Stimulated activated naive B cell treated with anti-CD40 and anti-IgM and Interleukin-4, amounts not matched to agents 10 μg/mL and 1 μg/mL and 100 μg/mL, for 72 hours (primary cell): ENCODE data around the gene SLCO4A1.
A peak's percentile ranks its signal among the peaks of the same experiment; 100 is the strongest.

Experiments used
- ATAC-seq, 2 donors: fragments of 150-1000 bp; cut with Tn5 transposase; replicated peaks; 2 replicates each; pipeline ENCODE4 v1.10.0; 2021; ENCODE audit warnings: moderate library complexity in 1 of 2
- DNase-seq: peaks from one replicate; pipeline ENCODE4 v3.0.0; 2021
- H3K27ac Mint-ChIP-seq: one replicate; pipeline ENCODE4 v1.8.0; 2022; ENCODE audit warnings: mild to moderate bottlenecking, mixed read lengths
- H3K27me3 Mint-ChIP-seq, 2 donors: one replicate each; pipeline ENCODE4 v1.8.0; 2022; ENCODE audit warnings: mixed read lengths in 2 of 2
- H3K36me3 Mint-ChIP-seq, 2 donors: one replicate each; pipeline ENCODE4 v1.8.0; 2022; ENCODE audit warnings: mixed read lengths in 2 of 2, mild to moderate bottlenecking in 1 of 2
- H3K4me1 Mint-ChIP-seq, 2 donors: one replicate each; pipeline ENCODE4 v1.8.0; 2022; ENCODE audit warnings: mixed read lengths in 2 of 2, mild to moderate bottlenecking in 1 of 2
- H3K4me3 Mint-ChIP-seq, 2 donors: one replicate each; pipeline ENCODE4 v1.8.0; 2022; ENCODE audit warnings: mild to moderate bottlenecking in 2 of 2, mixed read lengths in 2 of 2, moderate library complexity in 1 of 2
- H3K9me3 Mint-ChIP-seq, 2 donors: one replicate each; pipeline ENCODE4 v1.8.0; 2022; ENCODE audit warnings: mixed read lengths in 2 of 2, mild to moderate bottlenecking in 1 of 2

The SLCO4A1 gene

DNA sequence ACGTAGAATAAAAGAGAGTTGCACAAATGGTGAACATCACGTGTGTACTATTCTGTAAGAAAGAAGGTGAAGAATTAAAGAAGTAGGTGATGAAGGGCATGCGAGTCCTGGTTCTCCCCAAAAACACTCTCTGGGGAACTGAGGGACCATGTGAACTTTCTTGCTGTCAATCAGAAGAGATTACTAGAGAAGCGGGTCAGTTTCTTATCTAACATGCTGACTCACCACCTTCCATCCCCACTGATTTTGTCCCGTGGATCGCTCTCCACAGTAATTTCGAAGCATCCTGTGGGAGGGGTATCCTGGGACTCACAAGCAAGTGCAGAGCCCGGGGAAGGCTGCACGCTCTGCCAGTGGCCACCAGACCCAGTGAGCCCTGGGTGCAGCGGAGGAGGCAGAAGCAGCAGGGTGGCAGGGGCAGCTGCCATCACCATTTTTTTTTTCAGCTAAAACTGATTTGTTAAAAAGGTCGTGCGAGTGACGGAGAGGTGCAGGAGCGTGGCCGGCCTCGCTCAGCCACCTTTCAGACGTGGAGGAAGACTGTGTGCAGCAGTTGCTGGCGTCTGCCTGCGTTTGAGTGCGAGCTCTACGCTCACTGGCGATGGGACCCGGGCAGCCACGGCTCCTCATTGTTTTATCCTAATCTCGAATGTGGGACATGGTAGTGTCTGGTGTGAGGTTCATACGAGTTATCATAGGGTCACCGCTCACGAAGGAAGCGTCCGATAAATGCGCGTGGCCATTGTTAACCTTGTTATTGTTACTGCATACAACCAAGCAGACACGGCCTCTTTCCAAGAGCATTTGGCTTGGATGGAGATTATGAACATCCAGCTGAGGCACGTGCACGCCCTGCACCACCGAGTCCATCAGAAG lies 28.0 kb upstream of the SLCO4A1 start:
- Mint-ChIP-seq H3K36me3 (peaks cover 2 to 4% of the 10 kb centered on the region in 2 donors), H3K9me3 (peaks cover 4% of the 10 kb centered on the region in 2 donors), H3K27me3 (peaks cover 5 to 7% of the 10 kb centered on the region in 2 donors), H3K27ac (no peak overlapping the region), H3K4me3 (no peak overlapping the region), H3K4me1 (peaks cover 31 to 35% of the 10 kb centered on the region in 2 donors)
- DNase-seq (no peak), ATAC-seq (no peak)

DNA sequence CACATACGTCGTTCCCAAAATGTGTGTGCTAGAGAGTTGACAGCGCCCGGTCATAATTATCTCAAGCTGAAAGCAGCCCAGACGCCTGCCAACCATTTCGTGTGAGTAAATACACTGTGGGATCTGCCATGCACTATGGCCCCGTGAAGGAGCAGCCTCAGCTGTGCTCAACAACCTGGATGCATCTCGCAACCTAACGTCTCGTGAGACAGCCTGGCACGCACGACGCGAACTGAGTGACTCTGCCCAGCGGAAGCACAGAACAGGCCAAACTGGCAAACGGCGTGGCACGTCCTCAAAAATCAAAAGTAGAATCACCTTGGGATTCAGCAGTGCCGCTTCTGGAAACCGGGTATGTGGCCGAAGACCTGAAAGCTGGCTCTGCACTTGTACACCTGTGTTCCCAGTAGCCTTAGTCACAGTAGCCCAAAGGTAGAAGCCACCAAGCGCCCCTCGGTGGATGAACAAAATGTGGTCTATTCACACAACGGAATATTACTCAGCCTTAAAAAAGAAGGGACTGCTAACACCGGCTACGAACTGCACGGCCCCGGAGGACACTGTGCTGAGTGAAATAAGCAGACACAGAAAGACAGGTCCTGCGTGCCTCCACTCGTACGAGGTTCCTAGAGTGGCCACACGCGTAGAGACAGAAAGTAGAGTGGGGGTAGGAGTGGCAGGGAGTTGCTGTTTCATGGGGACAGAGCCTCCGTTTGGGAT lies 27.2 kb upstream of the SLCO4A1 start:
- Mint-ChIP-seq H3K4me1 (peaks cover 32 to 35% of the 10 kb centered on the region in 2 donors), H3K4me3 (no peak overlapping the region), H3K27me3 (peaks cover 5 to 6% of the 10 kb centered on the region in 2 donors), H3K9me3 (peaks cover 4% of the 10 kb centered on the region in 2 donors), H3K27ac (no peak overlapping the region), H3K36me3 (peaks cover 2 to 4% of the 10 kb centered on the region in 2 donors)
- ATAC-seq: no peak
- DNase-seq: no peak

DNA sequence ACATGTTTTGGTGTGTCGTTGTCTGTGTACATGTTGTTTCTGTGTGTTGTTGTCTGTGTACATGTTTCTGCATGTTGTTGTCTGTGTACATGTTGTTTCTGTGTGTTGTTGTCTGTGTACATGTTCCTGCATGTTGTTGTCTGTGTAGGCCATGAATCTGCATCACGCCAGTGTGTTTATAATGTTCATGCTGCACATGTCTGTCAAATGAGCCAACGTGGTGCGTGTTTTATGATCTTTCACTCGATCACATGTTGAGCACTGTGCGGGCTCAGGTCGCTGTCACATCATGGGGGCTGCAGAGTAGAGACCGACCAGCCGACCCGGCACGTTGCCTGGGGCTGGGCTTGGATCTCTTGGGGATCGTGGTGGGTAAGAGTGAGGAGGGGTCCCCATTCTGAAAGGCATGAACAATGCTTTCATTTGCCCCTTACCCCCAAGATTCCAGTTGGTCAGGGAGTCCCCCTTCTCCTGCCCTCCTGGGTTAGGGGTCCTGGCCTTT lies 26.5 kb upstream of the SLCO4A1 start:
- DNase-seq: no peak
- H3K9me3 Mint-ChIP-seq: peaks cover 0 to under 1% of the 10 kb centered on the region in 2 donors
- no peak for ATAC-seq
- H3K4me3 Mint-ChIP-seq: no peak overlapping the region
- H3K4me1 Mint-ChIP-seq: peaks cover 32 to 35% of the 10 kb centered on the region in 2 donors
- no peaks in the 10 kb centered on the region for H3K36me3 Mint-ChIP-seq
- H3K27ac Mint-ChIP-seq: no peak overlapping the region
- H3K27me3 Mint-ChIP-seq: no peaks in the 10 kb centered on the region

DNA sequence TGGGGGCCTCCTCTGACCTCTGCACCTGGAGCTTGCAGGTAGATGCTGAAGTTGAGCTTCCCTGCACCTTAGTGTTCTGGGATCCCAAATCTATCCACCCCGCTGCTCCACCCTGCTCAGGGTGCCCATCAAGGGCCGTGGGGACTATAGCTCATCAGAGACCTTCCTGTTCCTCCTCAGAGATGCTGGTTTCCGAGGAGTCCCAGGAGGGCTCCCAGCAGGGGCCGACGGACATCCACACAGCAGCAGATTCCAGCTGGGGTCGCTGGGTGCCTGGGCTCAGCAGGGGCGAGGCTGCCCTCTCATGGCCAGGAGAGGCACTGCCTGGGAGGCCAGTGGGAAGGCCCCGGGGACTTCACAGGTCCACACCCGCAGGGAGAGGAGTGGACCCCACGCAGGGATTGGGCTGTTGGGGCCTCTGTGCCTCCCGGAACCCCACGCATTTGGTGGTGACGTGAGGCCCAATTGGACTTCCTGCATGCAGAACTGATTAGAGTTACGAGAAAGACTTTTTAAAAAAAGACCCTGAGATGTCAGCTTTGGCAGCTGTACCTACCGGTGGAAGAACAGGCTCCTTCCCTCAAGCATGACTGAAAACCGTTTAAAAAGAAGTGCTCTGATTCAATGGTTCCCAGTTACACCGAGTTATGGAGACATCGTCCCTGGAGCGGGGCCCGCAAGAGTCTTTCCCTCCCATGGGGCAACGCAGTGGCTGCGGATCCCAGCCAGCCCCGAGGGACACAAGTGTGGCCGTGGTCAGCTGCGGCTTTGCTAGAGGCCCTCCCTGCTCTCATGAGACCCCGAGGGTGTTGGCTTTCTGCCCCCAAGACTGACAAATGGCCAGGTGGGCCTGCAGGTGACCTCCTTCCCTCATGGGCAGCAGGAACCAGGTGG lies 25.3 kb upstream of the SLCO4A1 start:
- H3K9me3 Mint-ChIP-seq: no peaks in the 10 kb centered on the region

DNA sequence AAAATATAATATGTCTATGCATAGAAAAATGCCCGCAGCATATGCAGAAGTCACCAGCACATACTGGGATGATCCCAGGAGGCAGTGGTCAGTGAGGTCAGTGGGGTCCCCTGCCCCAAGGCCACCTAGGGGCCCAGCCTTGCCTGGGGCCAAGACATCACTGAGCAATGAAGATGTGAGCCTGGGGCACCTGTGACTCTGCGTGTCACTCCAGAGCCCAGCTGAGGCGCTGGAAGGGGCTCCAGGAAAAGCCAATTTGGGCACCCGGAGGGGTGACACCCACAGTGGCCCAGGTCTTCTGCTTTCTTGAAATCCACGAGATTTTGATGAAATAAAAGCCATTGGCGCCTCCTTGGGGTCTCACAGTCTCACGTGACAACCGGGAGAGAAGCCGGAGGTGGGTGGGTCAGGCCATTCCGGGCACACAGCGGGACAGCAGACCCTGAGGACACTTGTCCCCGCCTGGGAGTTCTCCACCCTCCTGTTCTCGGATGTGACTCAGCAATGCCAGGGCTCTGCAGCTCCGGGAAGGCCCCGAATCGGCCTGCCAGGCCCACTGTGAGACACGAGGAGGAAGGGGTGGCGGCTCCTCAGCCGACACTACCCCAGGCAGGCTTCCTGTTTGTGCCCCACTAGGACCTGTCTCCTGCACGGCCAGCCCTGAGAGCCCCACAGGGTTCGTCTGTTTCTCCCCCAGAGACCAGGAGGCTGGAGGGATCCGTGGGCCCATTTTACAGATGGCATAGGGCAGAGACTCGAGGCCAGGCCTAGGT lies 24.4 kb upstream of the SLCO4A1 start:
- Mint-ChIP-seq H3K27ac (peak overlapping the region; percentile 94), H3K27me3 (no peaks in the 10 kb centered on the region), H3K4me1 (peaks cover 35 to 46% of the 10 kb centered on the region in 2 donors), H3K36me3 (no peaks in the 10 kb centered on the region), H3K4me3 (peak overlapping the region; percentile 62 to 67), H3K9me3 (no peaks in the 10 kb centered on the region)
- ATAC-seq (peak; percentile 63 to 72), DNase-seq (peak; percentile 69)

More for the DNA sequence above, 25.3 kb upstream of the SLCO4A1 start:
- peak overlapping the region; percentile 94 for H3K27ac Mint-ChIP-seq
- ATAC-seq (peak; percentile 60 to 65), DNase-seq (peak; percentile 71)
- H3K4me3 Mint-ChIP-seq: peak overlapping the region; percentile 72 to 85
- H3K4me1 Mint-ChIP-seq: peaks cover 35 to 40% of the 10 kb centered on the region in 2 donors
- no peaks in the 10 kb centered on the region for H3K36me3 Mint-ChIP-seq
- no peaks in the 10 kb centered on the region for H3K27me3 Mint-ChIP-seq

DNA sequence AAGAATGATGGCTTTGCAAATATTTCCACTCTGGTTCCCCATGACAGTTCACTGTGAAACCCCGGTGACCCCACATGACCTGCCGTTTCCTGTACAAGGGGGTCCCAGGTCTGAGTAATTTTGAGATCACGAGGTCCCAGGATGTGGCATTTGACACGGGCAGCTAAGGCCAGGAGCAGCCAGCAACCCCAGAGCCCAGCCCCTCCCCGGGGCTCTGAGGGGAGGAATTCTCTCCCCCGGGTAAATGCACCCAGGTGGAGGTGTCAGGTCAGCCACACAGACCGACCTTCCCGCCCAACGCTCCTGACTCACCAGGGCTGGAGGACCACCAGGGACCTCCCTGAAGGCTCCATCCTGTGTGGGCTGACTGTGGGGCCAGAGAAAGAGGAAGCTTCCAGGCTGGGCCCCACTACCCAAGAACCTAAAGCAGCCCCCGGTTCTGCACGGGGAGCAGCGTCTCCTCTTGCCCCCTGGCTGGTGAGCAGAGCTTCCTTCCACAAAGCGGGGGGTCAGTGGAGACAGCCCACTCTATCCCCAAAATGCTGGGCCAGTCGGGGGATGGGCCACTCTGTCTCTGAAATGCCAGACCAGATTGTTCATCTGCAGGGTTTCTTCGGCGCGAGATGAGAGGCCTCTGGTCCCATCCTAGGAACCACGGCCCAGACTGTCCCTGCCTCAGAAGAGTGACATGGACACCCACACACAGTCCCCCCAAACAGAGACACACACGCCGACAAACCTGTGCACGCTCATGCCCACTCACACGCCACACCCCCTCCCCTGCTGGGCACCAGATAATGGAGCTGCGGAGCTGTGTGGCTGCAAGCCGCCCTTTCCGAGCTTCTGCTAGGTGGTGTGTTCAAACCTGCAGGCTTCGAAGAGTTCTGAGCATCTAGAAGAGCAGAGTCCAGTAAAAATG lies 23.4 kb upstream of the SLCO4A1 start:
- Mint-ChIP-seq H3K27ac (peak overlapping the region; percentile 94), H3K4me1 (peaks cover 35 to 54% of the 10 kb centered on the region in 2 donors), H3K27me3 (no peaks in the 10 kb centered on the region), H3K4me3 (peak overlapping the region; percentile 59 to 62), H3K36me3 (no peaks in the 10 kb centered on the region), H3K9me3 (no peaks in the 10 kb centered on the region)
- peak; percentile 66 to 68 for ATAC-seq
- peak; percentile 69 for DNase-seq

DNA sequence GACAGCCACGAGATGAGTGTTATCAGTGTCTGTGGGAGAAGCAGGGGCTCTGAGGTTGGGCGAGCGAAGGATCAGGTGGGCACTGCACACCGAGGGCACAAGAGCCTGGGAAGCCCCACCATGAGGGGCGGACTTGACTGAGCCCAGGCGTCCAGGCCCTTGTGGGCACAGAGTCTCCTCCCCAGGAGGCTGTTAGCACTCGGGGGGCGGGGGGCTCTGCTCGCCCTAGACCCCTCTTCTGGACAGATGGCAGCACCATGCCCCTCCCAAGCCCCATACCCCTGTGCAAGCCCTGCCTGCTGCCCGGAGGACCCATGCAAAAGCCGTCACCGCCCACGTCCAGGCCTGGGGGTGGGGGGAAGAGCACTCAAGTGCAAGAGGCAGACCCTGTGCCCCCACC lies 21.7 kb upstream of the SLCO4A1 start:
- Mint-ChIP-seq H3K36me3 (no peaks in the 10 kb centered on the region), H3K4me3 (no peak overlapping the region), H3K27ac (no peak overlapping the region), H3K27me3 (no peaks in the 10 kb centered on the region), H3K9me3 (no peaks in the 10 kb centered on the region), H3K4me1 (peaks cover 32 to 67% of the 10 kb centered on the region in 2 donors)
- DNase-seq: no peak
- no peak for ATAC-seq

DNA sequence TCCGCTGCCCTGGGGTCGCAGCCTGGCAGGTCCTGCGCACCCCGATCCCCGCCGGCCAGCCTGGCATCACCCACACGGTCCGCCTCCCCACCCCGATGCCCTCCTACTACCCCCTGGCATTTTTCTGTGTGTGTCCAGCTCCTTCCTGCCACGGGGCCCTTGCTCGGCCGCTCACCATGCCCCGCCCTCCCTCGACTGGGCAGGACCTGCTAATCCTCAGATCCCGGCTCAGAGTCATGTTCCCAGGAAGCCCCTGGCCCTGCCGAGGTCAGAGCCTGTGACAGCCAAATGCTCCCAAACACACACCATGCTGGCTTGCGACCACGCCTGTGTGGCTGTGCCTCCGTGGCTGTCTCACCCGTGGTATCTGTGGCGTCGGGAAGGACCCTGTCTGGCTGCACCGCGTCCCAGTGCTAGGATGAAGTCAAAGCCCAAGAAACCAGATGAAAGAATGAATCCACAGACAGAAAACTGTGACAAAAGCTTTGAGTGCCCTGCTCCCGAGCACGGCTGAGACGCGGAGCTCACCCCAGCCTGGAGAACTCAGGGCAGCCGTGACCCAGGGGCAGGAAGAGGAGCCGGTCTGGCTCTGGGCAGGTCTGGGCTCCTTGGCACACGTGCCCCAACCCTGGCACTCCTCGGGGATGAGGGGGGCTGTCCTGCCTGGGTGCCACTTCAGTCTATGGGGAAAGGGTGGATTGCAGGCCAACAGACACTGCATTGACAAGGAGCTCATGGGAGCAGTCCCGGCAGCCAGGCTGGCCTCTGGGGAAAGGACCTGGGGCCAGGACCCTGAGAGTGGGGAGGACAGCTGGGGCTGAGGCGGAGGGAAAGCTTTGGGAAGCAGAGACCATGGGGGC lies 20.8 kb upstream of the SLCO4A1 start:
- H3K27me3 Mint-ChIP-seq: no peaks in the 10 kb centered on the region
- DNase-seq (no peak), ATAC-seq (no peak)
- peak overlapping the region; percentile 98 for H3K27ac Mint-ChIP-seq
- H3K4me3 Mint-ChIP-seq: peak overlapping the region; percentile 23 to 25
- peaks cover 29 to 64% of the 10 kb centered on the region in 2 donors for H3K4me1 Mint-ChIP-seq
- no peaks in the 10 kb centered on the region for H3K9me3 Mint-ChIP-seq
- H3K36me3 Mint-ChIP-seq: no peaks in the 10 kb centered on the region

DNA sequence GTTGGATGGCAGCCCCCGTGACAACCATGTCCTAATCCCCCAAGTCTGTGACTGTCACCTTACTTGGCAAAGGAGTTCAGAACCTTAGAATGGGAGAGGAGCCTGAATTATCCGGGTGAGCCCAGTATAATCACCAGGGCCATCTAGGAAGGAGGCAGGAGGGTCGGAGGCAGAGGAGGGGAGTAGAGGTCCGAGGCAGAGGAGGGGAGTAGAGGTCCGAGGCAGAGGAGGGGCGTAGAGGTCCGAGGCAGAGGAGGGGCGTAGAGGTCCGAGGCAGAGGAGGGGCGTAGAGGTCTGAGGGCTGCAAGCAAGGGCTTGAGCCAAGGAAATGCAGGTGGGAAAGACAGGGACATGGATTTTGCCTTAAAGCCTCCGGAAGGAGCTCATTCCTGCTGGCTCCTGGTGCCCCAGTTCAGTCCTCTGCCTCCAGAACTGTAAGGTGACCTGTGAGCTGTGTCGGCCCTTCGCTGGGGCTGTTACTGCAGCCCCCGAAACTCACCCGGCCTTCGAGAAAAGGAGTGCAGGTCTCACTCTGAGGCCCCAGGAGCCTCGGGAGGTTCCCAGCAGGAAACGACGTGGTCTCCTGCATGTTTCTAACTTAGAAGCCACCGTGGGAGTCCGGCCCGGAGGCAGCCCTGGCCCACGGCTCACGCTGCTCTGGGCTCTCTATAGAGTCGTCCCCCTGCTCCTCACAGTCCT lies 20.0 kb upstream of the SLCO4A1 start:
- peak overlapping the region; percentile 98 for H3K27ac Mint-ChIP-seq
- H3K4me1 Mint-ChIP-seq: peaks cover 21 to 56% of the 10 kb centered on the region in 2 donors
- peak overlapping the region; percentile 5 to 14 for H3K4me3 Mint-ChIP-seq
- DNase-seq (no peak), ATAC-seq (no peak)
- no peaks in the 10 kb centered on the region for H3K9me3 Mint-ChIP-seq
- H3K36me3 Mint-ChIP-seq: no peaks in the 10 kb centered on the region
- no peaks in the 10 kb centered on the region for H3K27me3 Mint-ChIP-seq

DNA sequence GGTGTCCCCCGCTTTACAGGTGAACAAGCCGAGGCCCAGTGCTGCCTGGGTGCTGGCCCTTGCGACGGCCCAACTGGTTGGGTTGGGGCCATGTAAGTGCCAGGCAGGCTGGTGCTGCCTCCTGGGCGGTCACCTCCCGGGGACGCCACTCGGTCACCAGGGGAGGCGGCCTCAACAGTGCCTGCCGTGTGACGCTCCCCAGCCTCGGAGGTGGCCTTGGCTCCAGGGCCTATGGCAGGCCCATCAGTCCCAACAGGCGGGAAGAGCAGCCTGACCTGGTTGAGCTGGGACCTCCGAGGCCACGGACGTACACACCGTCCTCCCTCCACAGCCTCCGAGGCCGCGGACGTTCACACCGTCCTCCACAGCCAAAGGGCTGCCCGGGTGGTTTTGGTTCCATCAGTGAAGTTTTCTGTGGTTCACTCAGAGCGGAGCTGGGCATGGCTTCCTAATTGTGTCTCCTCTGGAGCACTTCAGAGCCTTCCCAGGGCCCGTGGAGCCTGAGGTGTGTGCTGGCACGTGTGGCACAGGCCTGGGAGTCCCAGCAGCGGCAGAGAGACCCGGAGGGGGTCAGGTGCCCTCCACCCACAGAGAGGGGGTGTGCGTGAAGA lies 19.3 kb upstream of the SLCO4A1 start:
- ATAC-seq: peak; percentile 3 to 4
- H3K4me3 Mint-ChIP-seq: peak overlapping the region; percentile 83 to 84

More for the DNA sequence above, 19.3 kb upstream of the SLCO4A1 start:
- Mint-ChIP-seq H3K4me1 (peaks cover 14 to 52% of the 10 kb centered on the region in 2 donors), H3K9me3 (no peaks in the 10 kb centered on the region), H3K27me3 (no peaks in the 10 kb centered on the region), H3K27ac (peak overlapping the region; percentile 98), H3K36me3 (no peaks in the 10 kb centered on the region)
- DNase-seq: no peak
